H1 (cell line): Measurements from ENCODE around the gene GPATCH2.

Source experiments
- EZH2 ChIP-seq: fragments of 200-600 bp; sonication (generic); IDR thresholded peaks from 2 replicates; pipeline ENCODE4 v1.7.1; 2012; ENCODE audit warnings: low read depth, mild to moderate bottlenecking, moderate library complexity, low read length, inconsistent platforms; ENCODE audit not compliant: severe bottlenecking
- SAP30 ChIP-seq: fragments of 300-600 bp; sonication (generic); IDR thresholded peaks from 2 replicates; pipeline ENCODE4 v1.7.1; 2012; ENCODE audit warnings: low read length, moderate library complexity, mild to moderate bottlenecking, inconsistent platforms; ENCODE audit not compliant: insufficient read depth, insufficient replicate concordance
- TCF12 ChIP-seq: IDR thresholded peaks from 2 replicates; pipeline ENCODE4 v1.6.1; 2011; ENCODE audit warnings: low read depth, mild to moderate bottlenecking, low read length
- TF ChIP-seq, protein P1 (sequence below): IDR thresholded peaks from 2 replicates; pipeline ENCODE4 v1.6.1; 2012; ENCODE audit warnings: inconsistent platforms

DNA sequence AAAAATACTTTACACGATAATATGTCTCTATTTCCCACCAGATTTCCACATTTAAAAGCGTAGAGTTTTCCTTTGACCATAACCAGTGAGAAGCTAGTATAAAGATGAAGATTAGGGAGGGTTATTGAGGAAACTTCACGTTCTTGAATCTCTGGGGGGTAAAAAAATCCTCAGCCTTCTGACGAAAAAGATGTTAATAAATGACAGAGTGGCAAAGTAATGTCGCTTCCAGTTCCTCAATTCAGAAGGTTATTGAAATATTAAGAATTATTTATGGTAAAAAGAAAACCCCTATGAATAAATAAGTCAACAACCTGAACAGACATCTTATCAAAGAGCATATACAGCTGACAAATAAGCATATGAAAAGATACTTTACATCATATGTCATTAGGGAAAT is 241.0 kb downstream of the GPATCH2 start:
- TF ChIP-seq SAP30 (no peak), EZH2 (no peak), TCF12 (no peak)
- TF ChIP-seq, protein P1, sequence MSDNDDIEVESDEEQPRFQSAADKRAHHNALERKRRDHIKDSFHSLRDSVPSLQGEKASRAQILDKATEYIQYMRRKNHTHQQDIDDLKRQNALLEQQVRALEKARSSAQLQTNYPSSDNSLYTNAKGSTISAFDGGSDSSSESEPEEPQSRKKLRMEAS: no peak
